ENCODE measurements around the gene IFITM1.
A peak's percentile ranks its signal among the peaks of the same experiment; 100 is the strongest.
"Not testable (repeated sequence)": the region's sequence is repeated elsewhere in the genome, so short reads cannot be mapped to it uniquely, and the experiment has no call there.

Gene IFITM1

DNA sequence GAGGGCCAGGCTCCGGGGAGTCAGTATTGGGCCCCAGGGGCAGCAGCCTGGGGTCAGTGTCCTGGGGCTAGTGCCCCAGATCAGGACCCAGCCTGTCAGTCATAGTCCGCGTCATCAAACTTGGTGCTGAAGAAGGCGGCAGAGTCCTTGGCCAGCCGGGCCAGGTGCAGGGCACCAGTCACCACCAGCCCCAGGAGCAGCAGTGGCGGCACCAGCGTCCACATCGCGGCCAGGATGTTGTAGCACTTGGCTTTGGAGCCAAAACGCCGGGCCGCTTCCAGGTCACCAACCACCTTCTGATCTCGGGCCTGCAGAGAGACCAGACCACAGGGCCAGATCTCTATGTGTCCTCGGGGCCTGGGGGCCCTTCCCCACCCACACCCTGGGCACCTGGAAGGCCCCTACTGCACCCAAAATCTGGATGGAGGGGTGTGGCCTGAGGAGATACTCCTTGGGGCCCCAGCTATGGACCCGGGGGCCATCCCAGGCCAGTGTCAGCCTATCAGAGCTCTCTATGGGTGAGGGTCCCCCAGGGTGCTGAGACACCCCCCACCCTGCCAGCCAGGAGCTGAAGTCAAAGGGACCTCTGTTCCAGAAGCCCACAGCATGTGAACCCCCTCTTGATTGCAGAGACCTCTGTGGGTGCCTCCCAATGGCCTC lies 15.3 kb upstream of the IFITM1 start:
- no peak overlapping the region for H3K4me3 ChIP-seq (ENCODE audit: low read depth in 1 of 2, low read length in 2 of 2)
- H3K9me3 ChIP-seq (ENCODE audit: control insufficient read depth in 1 of 2, low read length in 2 of 2): no peaks in the 10 kb centered on the region
- no peaks in the 10 kb centered on the region for H3K4me1 ChIP-seq (ENCODE audit: control insufficient read depth in 1 of 2, insufficient read depth in 2 of 2, low read length in 2 of 2)
- H3K27me3 ChIP-seq (ENCODE audit: low read depth, low read length): no peaks in the 10 kb centered on the region
- peaks cover 0 to 6% of the 10 kb centered on the region in 2 donors for H3K36me3 ChIP-seq (ENCODE audit: control insufficient read depth in 1 of 2, insufficient read depth in 2 of 2, low read length in 2 of 2)
- H3K27ac ChIP-seq (ENCODE audit: low read length): no peak overlapping the region

DNA sequence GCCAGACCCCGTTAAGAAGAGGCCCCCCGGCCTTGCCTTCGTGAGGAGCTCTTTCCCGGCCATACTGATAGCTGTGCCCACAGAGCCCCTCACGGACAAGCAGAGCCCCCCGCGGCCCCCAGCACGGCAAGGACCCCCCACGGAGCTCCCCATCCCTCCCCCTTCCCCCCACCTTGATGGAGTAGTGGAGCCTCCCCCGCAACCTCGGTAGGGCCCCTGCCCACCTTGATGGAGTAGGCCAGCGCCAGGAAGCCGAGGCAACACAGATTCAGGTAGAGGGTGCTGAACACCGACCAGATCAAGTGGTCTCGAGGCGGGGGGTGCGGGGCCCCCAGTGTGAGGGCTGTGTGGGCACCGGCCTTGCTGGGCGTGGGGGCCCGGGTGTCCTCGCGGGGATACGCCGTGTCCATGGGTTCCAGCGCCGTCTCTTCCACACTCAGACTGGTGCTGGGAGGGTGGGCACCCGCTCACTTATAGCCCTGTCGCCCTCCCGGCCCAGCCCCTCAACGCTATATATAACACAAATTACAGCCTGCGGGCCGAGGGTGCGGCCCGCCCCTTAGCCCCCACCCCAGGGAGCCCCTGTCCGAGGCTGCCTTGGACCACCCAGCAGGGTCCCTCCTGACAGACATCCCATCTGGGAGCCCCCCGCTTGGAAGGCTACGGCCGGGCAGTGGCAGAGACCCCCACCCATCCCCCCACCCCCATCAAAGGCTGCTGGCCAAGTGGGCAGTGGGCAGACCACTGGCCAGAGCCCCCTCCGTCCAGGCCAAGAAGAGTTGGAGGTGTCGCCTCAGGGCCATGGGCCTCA lies 14.6 kb upstream of the IFITM1 start, which contains the start of gene IFITM5:
IFITM5 (minus strand) TSS at position 446 of the 811 bp plus-strand sequence; CDS start at position 410, 36 bp downstream.
- Histone ChIP-seq H3K4me1 (ENCODE audit: control insufficient read depth in 1 of 2, insufficient read depth in 2 of 2, low read length in 2 of 2) (peaks cover 0 to under 1% of the 10 kb centered on the region in 2 donors), H3K27ac (ENCODE audit: low read length) (no peak within 1 kb of the TSS), H3K9me3 (ENCODE audit: control insufficient read depth in 1 of 2, low read length in 2 of 2) (no peaks in the 10 kb centered on the region), H3K4me3 (ENCODE audit: low read depth in 1 of 2, low read length in 2 of 2) (no peak within 1 kb of the TSS), H3K27me3 (ENCODE audit: low read depth, low read length) (no peaks in the 10 kb centered on the region), H3K36me3 (ENCODE audit: control insufficient read depth in 1 of 2, insufficient read depth in 2 of 2, low read length in 2 of 2) (no peaks in the 10 kb centered on the region)

DNA sequence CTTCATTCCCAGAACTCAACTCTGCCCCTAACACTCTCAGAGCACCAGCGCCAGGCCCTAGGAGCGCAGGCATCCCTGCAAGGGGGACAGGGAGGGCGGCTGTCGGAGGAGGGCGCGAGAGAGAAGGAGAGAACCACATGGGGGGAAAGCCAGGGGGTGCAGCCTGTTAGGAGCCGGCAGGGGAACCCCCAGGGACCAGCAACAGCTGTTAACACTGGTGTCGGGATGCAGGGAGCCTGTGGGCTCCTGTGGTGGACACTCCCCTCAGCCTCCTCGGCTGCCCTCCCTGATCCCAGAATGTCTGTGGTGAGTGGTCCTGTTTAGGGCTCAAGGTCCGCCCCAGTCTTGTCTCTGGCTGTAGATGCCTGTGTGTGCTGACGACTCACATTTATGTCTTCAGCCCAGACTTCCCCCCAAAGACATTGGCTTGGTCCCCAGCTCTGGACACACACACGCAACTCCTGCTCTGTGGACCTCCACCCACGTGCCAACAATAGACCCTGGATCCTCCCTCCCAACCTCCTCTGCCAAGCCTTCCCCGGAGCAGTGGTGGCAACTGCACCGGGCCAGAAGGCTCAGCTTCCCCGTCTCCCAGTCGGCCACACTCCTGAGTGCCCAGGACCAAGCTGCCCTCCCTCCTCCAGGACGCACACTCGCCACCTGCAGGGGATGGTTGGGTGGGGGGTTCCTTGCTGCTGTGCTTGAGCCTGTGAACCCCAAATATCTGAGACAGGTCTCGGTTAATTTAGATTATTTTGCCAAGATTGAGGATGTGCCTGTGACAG lies 13.7 kb upstream of the IFITM1 start:
- peaks cover 0 to 8% of the 10 kb centered on the region in 2 donors for H3K4me1 ChIP-seq (ENCODE audit: control insufficient read depth in 1 of 2, insufficient read depth in 2 of 2, low read length in 2 of 2)
- H3K9me3 ChIP-seq (ENCODE audit: control insufficient read depth in 1 of 2, low read length in 2 of 2): no peaks in the 10 kb centered on the region
- H3K4me3 ChIP-seq (ENCODE audit: low read depth in 1 of 2, low read length in 2 of 2): no peak overlapping the region
- H3K27ac ChIP-seq (ENCODE audit: low read length): no peak overlapping the region
- no peaks in the 10 kb centered on the region for H3K36me3 ChIP-seq (ENCODE audit: control insufficient read depth in 1 of 2, insufficient read depth in 2 of 2, low read length in 2 of 2)
- H3K27me3 ChIP-seq (ENCODE audit: low read depth, low read length): no peaks in the 10 kb centered on the region

DNA sequence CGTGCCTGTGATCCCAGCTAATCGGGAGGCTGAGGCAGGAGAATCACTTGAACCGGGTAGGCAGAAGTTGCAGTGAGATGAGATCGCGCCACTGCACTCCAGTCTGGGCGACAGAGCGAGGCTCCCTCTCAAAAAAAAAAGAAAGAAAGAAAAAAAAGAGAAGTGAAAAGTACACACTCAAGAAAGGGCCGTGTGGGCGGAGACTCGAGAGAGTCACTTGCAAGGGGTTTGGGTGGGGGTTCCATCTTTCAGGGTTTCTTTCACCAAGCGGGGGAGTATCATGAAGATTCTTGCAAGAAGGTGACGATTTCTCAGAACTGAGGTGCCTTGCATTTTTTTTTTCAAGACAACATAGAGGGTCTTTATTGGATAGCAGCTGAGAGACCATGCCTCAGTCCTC lies 10.5 kb upstream of the IFITM1 start:
- Histone ChIP-seq H3K36me3 (ENCODE audit: control insufficient read depth in 1 of 2, insufficient read depth in 2 of 2, low read length in 2 of 2) (no peaks in the 10 kb centered on the region), H3K4me1 (ENCODE audit: control insufficient read depth in 1 of 2, insufficient read depth in 2 of 2, low read length in 2 of 2) (peaks cover 7 to 12% of the 10 kb centered on the region in 2 donors), H3K27me3 (ENCODE audit: low read depth, low read length) (no peaks in the 10 kb centered on the region), H3K9me3 (ENCODE audit: control insufficient read depth in 1 of 2, low read length in 2 of 2) (no peaks in the 10 kb centered on the region), H3K27ac (ENCODE audit: low read length) (no peak overlapping the region), H3K4me3 (ENCODE audit: low read depth in 1 of 2, low read length in 2 of 2) (no peak overlapping the region)

DNA sequence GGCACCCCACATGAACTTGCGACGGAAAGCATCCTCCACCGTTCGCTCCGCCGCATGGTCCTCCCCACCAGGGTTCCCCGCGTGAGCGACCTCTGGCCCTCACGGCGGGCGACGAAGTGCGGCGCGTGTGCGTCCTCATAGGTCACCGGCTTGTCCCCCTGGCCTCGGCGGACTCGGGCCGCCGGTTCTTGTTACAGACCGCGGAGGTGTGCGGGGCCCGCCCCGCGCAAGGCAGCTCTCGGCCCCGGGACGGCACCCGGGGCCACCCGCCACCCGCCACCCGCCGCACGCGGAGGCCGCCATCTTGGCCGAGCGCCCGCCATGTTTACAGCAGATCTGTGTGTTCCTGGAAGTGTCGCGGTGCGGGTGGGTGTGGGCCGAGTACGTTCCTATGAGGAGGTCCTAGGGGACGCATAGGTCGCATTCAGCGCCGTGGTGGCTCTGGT lies 9.8 kb upstream of the IFITM1 start:
- Histone ChIP-seq H3K27me3 (ENCODE audit: low read depth, low read length) (no peaks in the 10 kb centered on the region), H3K4me1 (ENCODE audit: control insufficient read depth in 1 of 2, insufficient read depth in 2 of 2, low read length in 2 of 2) (peaks cover 7 to 13% of the 10 kb centered on the region in 2 donors), H3K36me3 (ENCODE audit: control insufficient read depth in 1 of 2, insufficient read depth in 2 of 2, low read length in 2 of 2) (no peaks in the 10 kb centered on the region), H3K27ac (ENCODE audit: low read length) (no peak overlapping the region), H3K9me3 (ENCODE audit: control insufficient read depth in 1 of 2, low read length in 2 of 2) (no peaks in the 10 kb centered on the region), H3K4me3 (ENCODE audit: low read depth in 1 of 2, low read length in 2 of 2) (no peak overlapping the region)

DNA sequence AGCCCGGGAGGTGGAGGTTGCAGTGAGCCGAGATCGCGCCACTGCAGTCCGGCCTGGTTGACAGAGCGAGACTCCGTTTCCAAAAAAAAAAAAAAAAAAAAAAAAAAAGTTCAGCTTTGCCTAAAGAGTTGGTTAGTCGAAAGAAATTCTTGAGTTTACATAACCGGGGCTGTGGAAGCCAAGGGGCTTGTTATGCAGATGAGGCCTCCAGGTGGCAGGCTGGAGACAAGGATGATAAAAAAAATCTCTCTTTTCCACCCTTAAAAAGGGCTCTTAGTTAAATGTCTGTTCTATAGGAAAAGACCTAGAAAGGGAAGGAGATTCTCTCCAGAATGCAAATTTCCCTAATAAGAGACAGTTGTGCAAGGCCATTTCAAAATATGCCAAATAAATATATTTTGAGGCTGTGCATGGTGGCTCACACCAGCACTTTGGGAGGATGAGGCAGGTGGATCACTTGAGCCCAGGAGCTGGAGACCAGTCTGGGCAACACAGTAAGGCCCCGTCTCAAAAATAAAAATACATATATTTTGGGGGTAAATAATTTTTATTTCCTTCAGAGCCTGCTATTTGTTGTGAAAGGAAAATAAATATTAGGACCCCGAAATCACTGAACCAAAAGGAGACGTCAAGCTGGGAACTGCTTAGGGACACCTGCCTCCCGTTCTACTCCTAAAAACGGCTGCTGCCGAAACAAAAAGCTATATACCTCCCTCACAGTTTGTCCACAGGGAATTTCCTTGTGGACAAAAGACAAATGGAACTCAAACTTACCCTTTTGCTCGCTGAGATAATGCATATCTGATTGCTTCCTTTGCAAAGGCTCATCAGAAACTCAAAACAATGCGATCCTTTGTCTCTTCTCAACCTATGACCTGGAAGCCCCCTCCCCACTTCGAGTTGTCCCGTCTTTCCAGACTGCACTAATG lies 8.7 kb upstream of the IFITM1 start:
- Histone ChIP-seq H3K27ac (ENCODE audit: low read length) (no peak overlapping the region), H3K27me3 (ENCODE audit: low read depth, low read length) (no peaks in the 10 kb centered on the region), H3K9me3 (ENCODE audit: control insufficient read depth in 1 of 2, low read length in 2 of 2) (no peaks in the 10 kb centered on the region), H3K4me1 (ENCODE audit: control insufficient read depth in 1 of 2, insufficient read depth in 2 of 2, low read length in 2 of 2) (peaks cover 7 to 19% of the 10 kb centered on the region in 2 donors), H3K36me3 (ENCODE audit: control insufficient read depth in 1 of 2, insufficient read depth in 2 of 2, low read length in 2 of 2) (no peaks in the 10 kb centered on the region), H3K4me3 (ENCODE audit: low read depth in 1 of 2, low read length in 2 of 2) (no peak overlapping the region)

DNA sequence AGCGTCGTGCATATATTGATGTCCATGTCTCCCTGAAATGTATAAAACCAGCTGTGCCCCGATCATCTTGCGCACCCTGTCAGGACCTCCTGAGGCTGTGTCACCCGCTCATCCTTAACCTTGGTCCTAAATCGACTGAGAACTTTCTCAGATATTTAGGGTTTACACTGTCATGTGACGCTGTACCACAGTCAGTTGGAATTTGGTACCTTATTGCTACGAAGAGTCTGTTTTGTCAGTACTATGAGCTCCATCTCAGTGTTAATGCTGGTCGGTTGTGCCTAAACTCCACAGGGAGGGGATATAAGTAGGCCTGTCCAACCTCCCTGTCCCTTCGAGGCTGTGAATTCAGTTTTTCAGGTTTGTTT lies 8.0 kb upstream of the IFITM1 start:
- H3K9me3 ChIP-seq (ENCODE audit: control insufficient read depth in 1 of 2, low read length in 2 of 2): no peaks in the 10 kb centered on the region
- H3K27me3 ChIP-seq (ENCODE audit: low read depth, low read length): no peaks in the 10 kb centered on the region
- no peak overlapping the region for H3K4me3 ChIP-seq (ENCODE audit: low read depth in 1 of 2, low read length in 2 of 2)
- H3K36me3 ChIP-seq (ENCODE audit: control insufficient read depth in 1 of 2, insufficient read depth in 2 of 2, low read length in 2 of 2): no peaks in the 10 kb centered on the region
- no peak overlapping the region for H3K27ac ChIP-seq (ENCODE audit: low read length)
- H3K4me1 ChIP-seq (ENCODE audit: control insufficient read depth in 1 of 2, insufficient read depth in 2 of 2, low read length in 2 of 2): peaks cover 7 to 19% of the 10 kb centered on the region in 2 donors

GRCh38 chr11:306645-307371 lies 7.0 kb upstream of the IFITM1 start:
- Histone ChIP-seq H3K4me3 (ENCODE audit: low read depth in 1 of 2, low read length in 2 of 2) (no peak overlapping the region), H3K27ac (ENCODE audit: low read length) (peak overlapping the region; percentile 83), H3K36me3 (ENCODE audit: control insufficient read depth in 1 of 2, insufficient read depth in 2 of 2, low read length in 2 of 2) (no peaks in the 10 kb centered on the region), H3K9me3 (ENCODE audit: control insufficient read depth in 1 of 2, low read length in 2 of 2) (no peaks in the 10 kb centered on the region), H3K4me1 (ENCODE audit: control insufficient read depth in 1 of 2, insufficient read depth in 2 of 2, low read length in 2 of 2) (peaks cover 7 to 19% of the 10 kb centered on the region in 2 donors), H3K27me3 (ENCODE audit: low read depth, low read length) (no peaks in the 10 kb centered on the region)

- H3K4me1 ChIP-seq (ENCODE audit: control insufficient read depth in 1 of 2, insufficient read depth in 2 of 2, low read length in 2 of 2): peaks cover 7 to 22% of the 10 kb centered on the region in 2 donors
- H3K27me3 ChIP-seq (ENCODE audit: low read depth, low read length); H3K36me3 ChIP-seq (ENCODE audit: control insufficient read depth in 1 of 2, insufficient read depth in 2 of 2, low read length in 2 of 2); H3K9me3 ChIP-seq (ENCODE audit: control insufficient read depth in 1 of 2, low read length in 2 of 2): not testable (repeated sequence)
- peak within 1 kb of the TSS; percentile 69 to 76 for H3K4me3 ChIP-seq (ENCODE audit: low read depth in 1 of 2, low read length in 2 of 2)
- H3K27ac ChIP-seq (ENCODE audit: low read length): peak within 1 kb of the TSS; percentile 83
These were observed 5.8 kb upstream of the IFITM1 start, which contains the start of gene IFITM2 for GRCh38 chr11:307766-308708. TSS of gene IFITM2 (plus strand) at chr11:307816. CDS start at chr11:308193, 377 bp downstream.

Data from muscle layer of duodenum (tissue), 2 donors.